Measurements from ENCODE around the gene WDR83. TPM values are rescaled to one million over a fixed set of nuclear protein-coding genes. Genes with fewer than 3 reads are reported as not detected.
"Not testable (repeated sequence)": the region's sequence is repeated elsewhere in the genome, so short reads cannot be mapped to it uniquely, and the experiment has no call there.

WDR83 gene
- total RNA-seq, 2 experiments from 2014 or later = 6.5 to 6.6 TPM

- peak; percentile 72 for ATAC-seq (ENCODE audit: poor library complexity)
- peak; percentile 97 for TF ChIP-seq CTCF (IDR thresholded peaks at IDR 0.05)
- no peaks in the 10 kb centered on the region for H3K27me3 Mint-ChIP-seq
- peaks cover 22% of the 10 kb centered on the region for H3K4me1 Mint-ChIP-seq (ENCODE audit: low read depth)
- no peak overlapping the region for H3K27ac ChIP-seq (ENCODE audit: low read depth in 1 of 2, low read length in 2 of 2)
- intact Hi-C loops (cut with DNase I, micrococcal nuclease) = loop anchor here (1.0 to 2.0 kb wide), 4 partner anchors 27 to 33 kb away; partner anchors contain the start of genes ZNF490 (in 1 of the 2) and ZNF791 (in 1 of the 2)
- H3K9me3 Mint-ChIP-seq = no peaks in the 10 kb centered on the region
- peaks cover 2% of the 10 kb centered on the region for H3K36me3 ChIP-seq (ENCODE audit: insufficient read depth, low read length)
- H3K27ac Mint-ChIP-seq = peak overlapping the region; percentile 71
- peak; percentile 72 to 92 (median 80) for DNase-seq
- no peaks in the 10 kb centered on the region for H3K27me3 ChIP-seq (ENCODE audit: control insufficient read depth in 1 of 2, insufficient read depth in 2 of 2, low read length in 2 of 2)
- peaks cover 10% of the 10 kb centered on the region for H3K36me3 Mint-ChIP-seq (ENCODE audit: low read depth)
- CTCF ChIA-PET = interaction anchor here (0.6 to 3.0 kb wide), 20 partner anchors 9 to 76 kb away, joined by 3 to 28 read pairs (median 5); partner anchors contain the start of genes DHPS, MAN2B1, WDR83 and ZNF490
- no peaks in the 10 kb centered on the region for H3K9me3 ChIP-seq (ENCODE audit: control insufficient read depth in 1 of 2, insufficient read depth in 1 of 2, low read length in 2 of 2)
- peak overlapping the region; percentile 22 for H3K4me3 ChIP-seq (ENCODE audit: low read length)
- peaks cover 16% of the 10 kb centered on the region for H3K4me1 ChIP-seq (ENCODE audit: insufficient read depth, low read length)
- peak overlapping the region; percentile 55 for H3K4me3 Mint-ChIP-seq
- POLR2A ChIA-PET = interaction anchor here (0.6 to 1.3 kb wide), 11 partner anchors 9 to 154 kb away, joined by 3 to 8 read pairs (median 3); partner anchors contain the start of genes MAN2B1, WDR83, ZNF490 and ZNF791
Observed at GRCh38 chr19:12639901-12640613, 26.6 kb upstream of the WDR83 start.

GRCh38 chr19:12641456-12641855, 25.2 kb upstream of the WDR83 start:
- Mint-ChIP-seq H3K27ac (no peak overlapping the region), H3K9me3 (no peaks in the 10 kb centered on the region), H3K27me3 (no peaks in the 10 kb centered on the region), H3K36me3 (ENCODE audit: low read depth) (peaks cover 15% of the 10 kb centered on the region), H3K4me3 (no peak overlapping the region), H3K4me1 (ENCODE audit: low read depth) (peaks cover 13% of the 10 kb centered on the region)
- no peaks in the 10 kb centered on the region for H3K27me3 ChIP-seq (ENCODE audit: control insufficient read depth in 1 of 2, insufficient read depth in 2 of 2, low read length in 2 of 2)
- DNase-seq (no peak), ATAC-seq (ENCODE audit: poor library complexity) (no peak)
- no peak overlapping the region for H3K4me3 ChIP-seq (ENCODE audit: low read length)
- H3K36me3 ChIP-seq (ENCODE audit: insufficient read depth, low read length) = peaks cover 2% of the 10 kb centered on the region
- TF ChIP-seq CTCF (IDR thresholded peaks at IDR 0.05) = no peak
- intact Hi-C loops (cut with DNase I, micrococcal nuclease) = loop anchor here (2.0 kb wide), 3 partner anchors 27 to 31 kb away; partner anchors contain the start of genes ZNF490 (in 1 of the 2) and ZNF791 (in 1 of the 2)
- no peaks in the 10 kb centered on the region for H3K9me3 ChIP-seq (ENCODE audit: control insufficient read depth in 1 of 2, insufficient read depth in 1 of 2, low read length in 2 of 2)
- H3K27ac ChIP-seq (ENCODE audit: low read depth in 1 of 2, low read length in 2 of 2) = no peak overlapping the region
- POLR2A ChIA-PET = no interaction called here
- H3K4me1 ChIP-seq (ENCODE audit: insufficient read depth, low read length) = peaks cover 13% of the 10 kb centered on the region
- CTCF ChIA-PET = interaction anchor here (3.0 kb wide), 1 partner anchor 32 kb away, joined by 22 read pairs; the partner anchor contains the start of genes ZNF490 and ZNF791

- Mint-ChIP-seq H3K9me3 (no peaks in the 10 kb centered on the region), H3K4me3 (no peak overlapping the region), H3K27me3 (no peaks in the 10 kb centered on the region), H3K4me1 (ENCODE audit: low read depth) (peaks cover 9% of the 10 kb centered on the region), H3K27ac (no peak overlapping the region), H3K36me3 (ENCODE audit: low read depth) (peaks cover 19% of the 10 kb centered on the region)
- CTCF ChIA-PET = no interaction called here
- no peaks in the 10 kb centered on the region for H3K9me3 ChIP-seq (ENCODE audit: control insufficient read depth in 1 of 2, insufficient read depth in 1 of 2, low read length in 2 of 2)
- intact Hi-C loops (cut with DNase I, micrococcal nuclease) = no loop called here
- no peaks in the 10 kb centered on the region for H3K27me3 ChIP-seq (ENCODE audit: control insufficient read depth in 1 of 2, insufficient read depth in 2 of 2, low read length in 2 of 2)
- POLR2A ChIA-PET = no interaction called here
- H3K27ac ChIP-seq (ENCODE audit: low read depth in 1 of 2, low read length in 2 of 2) = no peak overlapping the region
- DNase-seq (no peak), ATAC-seq (ENCODE audit: poor library complexity) (no peak)
- peaks cover 6% of the 10 kb centered on the region for H3K36me3 ChIP-seq (ENCODE audit: insufficient read depth, low read length)
- no peak for TF ChIP-seq CTCF (IDR thresholded peaks at IDR 0.05)
- H3K4me3 ChIP-seq (ENCODE audit: low read length) = no peak overlapping the region
- H3K4me1 ChIP-seq (ENCODE audit: insufficient read depth, low read length) = peaks cover 13% of the 10 kb centered on the region
Observed at GRCh38 chr19:12642506-12642905, 24.1 kb upstream of the WDR83 start.

DNA sequence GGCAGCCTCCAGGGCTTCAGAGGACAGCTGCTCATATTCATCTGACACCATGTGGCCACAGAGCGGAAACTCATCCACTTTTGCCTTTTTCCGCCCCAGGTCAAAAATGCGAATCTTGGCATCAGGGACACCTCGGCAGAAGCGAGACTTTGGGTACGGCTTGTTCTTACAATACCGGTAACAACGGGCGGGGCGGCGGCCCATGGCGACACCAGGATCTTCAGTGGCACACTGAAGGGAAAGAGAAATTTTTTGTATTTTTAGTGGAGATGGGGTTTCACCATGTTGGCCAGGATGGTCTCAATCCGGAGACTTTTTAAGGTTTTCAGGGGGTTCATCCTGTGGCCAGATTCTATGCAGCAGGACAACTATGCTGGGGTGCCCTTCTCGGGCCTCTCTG, 22.9 kb upstream of the WDR83 start:
- ATAC-seq (ENCODE audit: poor library complexity); CTCF ChIA-PET; H3K4me1 Mint-ChIP-seq (ENCODE audit: low read depth); H3K4me3 Mint-ChIP-seq; H3K27me3 Mint-ChIP-seq; H3K4me3 ChIP-seq (ENCODE audit: low read length); DNase-seq; H3K27me3 ChIP-seq (ENCODE audit: control insufficient read depth in 1 of 2, insufficient read depth in 2 of 2, low read length in 2 of 2); H3K9me3 Mint-ChIP-seq; POLR2A ChIA-PET; H3K27ac ChIP-seq (ENCODE audit: low read depth in 1 of 2, low read length in 2 of 2); H3K36me3 ChIP-seq (ENCODE audit: insufficient read depth, low read length); intact Hi-C loops (cut with DNase I, micrococcal nuclease); H3K27ac Mint-ChIP-seq; H3K9me3 ChIP-seq (ENCODE audit: control insufficient read depth in 1 of 2, insufficient read depth in 1 of 2, low read length in 2 of 2): not testable (repeated sequence)
- H3K4me1 ChIP-seq (ENCODE audit: insufficient read depth, low read length) = peaks cover 13% of the 10 kb centered on the region
- peaks cover 19% of the 10 kb centered on the region for H3K36me3 Mint-ChIP-seq (ENCODE audit: low read depth)

Data from CD4-positive, alpha-beta T cell (primary cell).